Measurements from ENCODE around the gene VRK1.

- TF ChIP-seq POLR2AphosphoS5 (IDR thresholded peaks at IDR 0.05; ENCODE audit: low read depth, low read length) (no peak), POLR2A (IDR thresholded peaks at IDR 0.05; ENCODE audit: low read depth, low read length) (no peak), TAF1 (IDR thresholded peaks at IDR 0.05; ENCODE audit: borderline replicate concordance, low read depth, low read length) (no peak)
Observed at GRCh38 chr14:96780500-96780899, 16.7 kb upstream of the VRK1 start.
